ENCODE measurements around the gene L3MBTL2.

DNA sequence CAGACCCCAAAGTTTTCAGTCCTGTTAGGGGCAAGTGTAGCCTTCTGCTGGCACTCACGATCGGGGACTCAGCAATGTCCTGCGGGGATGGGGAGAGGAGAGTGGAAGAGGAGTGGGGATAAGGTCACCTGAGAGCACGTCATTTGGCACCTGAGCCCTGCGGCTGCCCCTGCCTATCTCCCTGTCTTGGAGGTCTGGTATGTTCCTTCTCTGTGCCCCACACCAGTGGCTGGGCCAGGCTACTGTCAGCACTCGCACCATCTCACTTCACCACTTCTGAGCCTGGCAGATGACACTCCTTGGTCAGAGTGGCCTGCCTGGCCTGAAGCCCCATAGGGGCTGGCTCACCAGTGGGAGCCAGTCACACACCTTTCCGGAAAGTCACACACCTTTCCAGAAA is 55.8 kb downstream of the L3MBTL2 start:
- TF ChIP-seq, protein P1, sequence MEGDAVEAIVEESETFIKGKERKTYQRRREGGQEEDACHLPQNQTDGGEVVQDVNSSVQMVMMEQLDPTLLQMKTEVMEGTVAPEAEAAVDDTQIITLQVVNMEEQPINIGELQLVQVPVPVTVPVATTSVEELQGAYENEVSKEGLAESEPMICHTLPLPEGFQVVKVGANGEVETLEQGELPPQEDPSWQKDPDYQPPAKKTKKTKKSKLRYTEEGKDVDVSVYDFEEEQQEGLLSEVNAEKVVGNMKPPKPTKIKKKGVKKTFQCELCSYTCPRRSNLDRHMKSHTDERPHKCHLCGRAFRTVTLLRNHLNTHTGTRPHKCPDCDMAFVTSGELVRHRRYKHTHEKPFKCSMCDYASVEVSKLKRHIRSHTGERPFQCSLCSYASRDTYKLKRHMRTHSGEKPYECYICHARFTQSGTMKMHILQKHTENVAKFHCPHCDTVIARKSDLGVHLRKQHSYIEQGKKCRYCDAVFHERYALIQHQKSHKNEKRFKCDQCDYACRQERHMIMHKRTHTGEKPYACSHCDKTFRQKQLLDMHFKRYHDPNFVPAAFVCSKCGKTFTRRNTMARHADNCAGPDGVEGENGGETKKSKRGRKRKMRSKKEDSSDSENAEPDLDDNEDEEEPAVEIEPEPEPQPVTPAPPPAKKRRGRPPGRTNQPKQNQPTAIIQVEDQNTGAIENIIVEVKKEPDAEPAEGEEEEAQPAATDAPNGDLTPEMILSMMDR (IDR thresholded peaks at IDR 0.05): no peak
- TF ChIP-seq POLR2A (IDR thresholded peaks at IDR 0.05): no peak

All from testis (tissue), 2 donors.